Urothelium cell line (cell line): ENCODE results near the gene NEK2.
A peak's percentile ranks its signal among the peaks of the same experiment; 100 is the strongest.
"Not testable (repeated sequence)": the region's sequence is repeated elsewhere in the genome, so short reads cannot be mapped to it uniquely, and the experiment has no call there.

ENCODE experiments used
- DNase-seq: peaks from one replicate; pipeline ENCODE4 v3.0.0; 2011; ENCODE audit warnings: low spot score, mixed read lengths
- FAIRE-seq: peaks from 2 replicates; lab custom pipeline; 2011; peaks lifted over from hg19 to GRCh38; lab: Jason Lieb, UNC

NEK2 gene

GRCh38 chr1:211652371-211652770 lies 23.1 kb downstream of the NEK2 start:
- FAIRE-seq (no peak), DNase-seq (no peak)

GRCh38 chr1:211650904-211651303 lies 24.5 kb downstream of the NEK2 start:
- no peak for DNase-seq
- no peak for FAIRE-seq

GRCh38 chr1:211648980-211649934 lies 26.2 kb downstream of the NEK2 start:
- DNase-seq (no peak), FAIRE-seq (no peak)

GRCh38 chr1:211648336-211648735 lies 27.1 kb downstream of the NEK2 start:
- DNase-seq: peak; percentile 55
- FAIRE-seq: no peak

DNA sequence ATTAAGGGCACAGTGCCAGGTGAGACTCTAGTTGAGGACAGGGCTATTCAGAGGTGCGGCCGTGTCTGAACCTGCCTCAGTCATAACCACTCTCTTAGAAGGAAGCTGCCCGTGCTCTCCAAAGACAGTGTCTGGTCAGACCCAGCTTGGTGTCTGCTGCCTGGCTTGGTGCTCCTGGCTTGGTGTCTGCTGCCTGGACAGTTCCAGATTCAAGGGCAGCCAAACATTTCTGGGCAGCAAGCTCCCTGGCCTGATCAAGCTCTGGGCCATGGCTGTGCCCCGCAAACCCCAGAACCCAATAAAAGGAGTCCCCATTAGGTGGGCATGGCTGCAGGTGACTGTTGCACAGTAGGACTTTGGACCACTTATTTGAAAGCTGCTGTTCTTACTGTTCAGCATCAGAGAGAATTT lies 27.7 kb downstream of the NEK2 start:
- FAIRE-seq: no peak

DNA sequence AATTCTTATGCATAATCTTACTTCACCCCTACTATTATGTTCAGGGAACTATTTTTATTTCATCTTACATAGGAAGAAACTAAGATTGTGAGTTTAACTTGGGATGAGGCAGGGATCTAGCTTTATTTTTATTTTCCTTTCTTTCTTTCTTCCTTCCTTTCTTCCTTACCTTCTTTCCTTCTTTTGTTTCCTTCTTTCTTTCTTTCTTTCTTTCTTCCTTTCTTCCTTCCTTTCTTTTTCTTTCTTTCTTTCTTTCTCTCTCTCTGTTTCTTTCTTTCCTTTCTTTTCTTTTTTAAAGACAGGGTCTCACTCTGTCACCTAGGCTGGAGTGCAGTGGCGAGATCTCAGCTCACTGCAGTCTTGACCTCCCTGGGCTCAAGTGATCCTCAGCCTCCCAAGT lies 28.9 kb downstream of the NEK2 start:
- no peak for FAIRE-seq
- DNase-seq: no peak

More for the DNA sequence above, 27.7 kb downstream of the NEK2 start:
- DNase-seq: no peak

- not testable (repeated sequence) for FAIRE-seq, DNase-seq
Measured at GRCh38 chr1:211645601-211646000, 29.8 kb downstream of the NEK2 start.

DNA sequence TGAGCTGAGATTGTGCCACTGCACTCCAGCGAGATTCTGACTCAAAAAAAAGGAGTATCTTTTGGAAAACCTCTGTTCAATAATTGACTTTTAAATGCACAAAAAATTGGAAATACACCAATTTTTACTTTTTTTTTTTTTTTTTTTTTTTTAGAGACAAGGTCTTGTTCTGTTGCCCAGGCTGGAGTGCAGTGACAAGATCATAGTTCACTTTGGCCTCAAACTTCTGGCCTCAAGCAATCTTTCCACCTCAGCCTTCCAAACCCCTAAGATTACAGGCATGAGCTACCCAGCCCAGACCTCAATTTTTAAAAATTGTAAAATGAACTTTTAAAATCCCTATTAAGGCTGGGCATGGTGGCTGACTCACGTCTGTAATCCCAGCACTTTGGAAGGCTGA lies 30.8 kb downstream of the NEK2 start:
- no peak for FAIRE-seq
- DNase-seq: no peak

DNA sequence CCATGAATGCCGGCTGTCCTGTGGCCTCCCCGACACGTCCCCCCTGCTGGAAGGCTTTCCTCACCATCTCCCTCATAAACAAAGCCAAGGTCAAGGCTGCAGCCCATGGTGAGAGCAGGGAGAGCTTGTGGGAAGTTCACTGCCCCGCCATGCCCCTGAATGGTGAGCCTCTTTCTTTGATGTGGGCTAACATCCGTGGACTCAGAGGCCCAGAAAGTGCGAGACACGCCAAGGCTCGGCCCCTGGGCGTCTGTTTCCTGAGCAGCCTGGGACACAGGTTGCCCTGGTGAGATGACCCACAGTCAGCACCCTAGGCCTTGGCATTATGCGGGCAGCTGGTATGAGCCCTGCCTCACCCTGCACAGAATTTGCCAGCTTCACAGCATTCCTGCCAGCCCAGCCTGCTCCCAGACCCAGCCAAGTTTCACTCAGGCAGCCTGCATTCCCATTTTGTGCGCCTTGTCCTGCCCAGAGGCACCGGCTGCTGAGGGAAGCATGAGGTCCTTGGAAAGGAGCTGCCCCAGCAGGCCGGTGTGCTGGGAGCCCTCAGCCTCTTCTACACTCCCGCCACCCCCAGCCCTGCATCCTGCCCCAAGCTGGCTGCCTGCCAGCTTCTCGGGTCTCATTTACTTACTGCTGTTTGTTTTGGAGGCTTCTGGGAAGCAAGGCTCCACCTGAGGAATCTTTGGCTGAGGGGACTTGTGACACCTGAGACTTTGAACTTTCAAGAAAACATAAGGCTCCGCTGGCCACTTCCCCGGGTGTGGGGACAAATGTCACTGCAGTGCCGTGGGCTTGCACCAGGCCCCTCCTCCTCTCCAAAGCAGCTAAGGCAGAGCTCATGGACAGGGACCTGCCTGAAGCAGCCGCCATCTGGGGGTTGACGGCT lies 31.9 kb downstream of the NEK2 start:
- FAIRE-seq (no peak), DNase-seq (peak; percentile 66)

GRCh38 chr1:211642870-211643269 lies 32.6 kb downstream of the NEK2 start:
- FAIRE-seq: no peak
- DNase-seq: no peak

DNA sequence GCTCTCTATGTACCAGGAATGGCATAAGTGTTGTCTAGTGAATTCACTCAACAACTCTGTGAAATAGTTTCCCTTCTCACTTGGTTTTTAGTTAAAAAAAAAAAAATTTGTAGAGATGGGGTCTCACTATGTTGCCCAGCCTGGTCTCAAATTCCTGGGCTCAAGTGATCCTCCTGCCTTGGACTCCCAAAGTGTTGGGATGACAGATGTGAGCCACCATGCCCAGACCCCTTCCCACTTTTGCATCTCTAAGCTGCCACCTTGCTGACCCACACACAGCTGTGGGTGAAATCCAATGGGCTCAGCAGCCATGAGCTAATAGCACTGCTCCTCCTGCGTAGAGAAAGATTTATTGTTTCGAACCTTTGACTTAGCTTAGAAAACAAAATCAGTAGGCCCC lies 33.5 kb downstream of the NEK2 start:
- FAIRE-seq (no peak), DNase-seq (no peak)

DNA sequence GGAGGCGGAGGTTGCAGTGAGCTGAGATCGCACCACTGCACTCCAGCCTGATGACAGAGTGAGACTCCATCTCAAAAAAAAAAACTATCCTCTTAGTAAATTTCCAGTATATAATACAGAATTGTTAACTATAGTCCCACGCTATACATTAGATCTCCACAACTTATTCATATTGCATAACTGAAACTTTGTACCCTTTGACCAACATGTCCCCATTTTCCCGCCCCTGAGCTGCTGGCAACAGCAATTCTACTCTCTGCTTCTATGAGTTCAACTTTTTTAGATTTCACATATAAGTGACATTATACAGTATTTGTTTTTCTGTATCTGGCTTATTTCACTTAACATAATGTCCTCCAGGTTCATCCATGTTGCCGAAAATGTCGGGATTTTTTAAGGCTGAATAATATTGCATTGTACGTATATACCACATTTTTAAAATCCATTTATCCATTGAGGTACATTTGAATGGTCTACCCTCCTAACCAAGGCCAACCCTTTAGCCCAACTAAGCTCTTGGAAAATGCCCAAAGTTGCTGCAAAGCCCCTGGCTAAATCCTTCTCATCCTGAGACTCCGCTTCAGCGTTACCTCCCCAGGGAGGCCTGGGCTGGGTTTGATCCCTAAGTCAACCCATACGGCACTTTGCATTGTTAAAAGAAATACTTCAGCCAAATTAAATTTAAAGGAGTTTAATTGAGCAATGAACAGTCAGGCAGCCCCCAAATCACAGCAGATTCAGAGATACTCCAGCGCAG lies 34.2 kb downstream of the NEK2 start:
- DNase-seq (no peak), FAIRE-seq (no peak)

DNA sequence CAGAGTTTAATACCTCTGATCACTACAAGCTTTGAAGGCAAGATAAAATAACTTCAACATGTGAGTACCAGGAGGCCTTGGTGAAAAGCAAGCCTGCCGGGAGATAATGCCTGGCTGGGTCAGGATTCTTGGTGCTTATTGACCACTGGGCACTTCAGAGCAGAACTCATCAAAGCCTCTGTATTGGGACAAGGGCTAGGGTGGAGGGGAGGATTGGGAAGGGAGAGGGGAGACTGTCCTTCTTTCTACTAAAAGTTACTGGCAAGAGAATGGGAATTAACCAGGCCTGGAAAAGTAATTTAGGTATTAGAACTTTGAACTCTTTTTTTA lies 35.2 kb downstream of the NEK2 start:
- no peak for DNase-seq
- FAIRE-seq: no peak

DNA sequence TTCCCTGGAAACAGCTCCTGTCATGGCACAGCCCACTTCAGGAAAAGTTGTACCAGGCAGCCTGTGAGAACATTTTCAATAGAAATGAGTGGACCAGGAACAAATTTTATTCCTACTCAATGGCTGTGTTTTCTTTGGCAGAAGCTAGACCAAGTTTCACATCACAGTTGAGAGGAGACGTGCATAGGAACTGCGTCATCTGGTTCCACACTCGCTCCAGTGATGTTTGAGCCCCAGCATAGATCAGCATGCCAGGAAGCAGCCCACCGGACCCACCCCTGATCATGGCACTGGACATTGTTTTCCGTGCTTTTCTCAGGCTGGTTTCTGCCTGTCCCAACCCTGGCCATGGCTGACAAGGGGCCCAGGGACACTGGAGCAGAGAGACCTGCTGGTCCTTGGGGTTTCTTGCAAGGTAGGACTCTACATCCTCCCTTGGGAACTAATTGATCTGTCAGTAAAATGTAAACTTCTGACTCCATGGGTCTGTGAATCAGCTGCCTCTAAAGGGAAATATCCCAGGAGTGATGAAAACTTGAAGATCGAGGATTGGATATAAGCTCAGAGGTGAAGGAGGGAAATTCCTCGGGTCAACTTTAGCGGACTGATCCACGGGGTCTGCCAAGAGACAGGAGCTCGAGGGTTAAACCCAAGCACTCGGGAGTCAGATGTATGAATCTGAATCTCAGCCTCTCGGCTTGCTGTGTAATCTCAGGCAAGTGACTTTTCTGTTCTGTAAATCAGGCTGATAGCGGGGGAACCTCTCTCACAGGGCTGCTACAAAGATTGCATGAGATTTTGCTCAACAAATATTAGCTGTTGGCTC lies 35.7 kb downstream of the NEK2 start:
- FAIRE-seq (no peak), DNase-seq (peak; percentile 62)

DNA sequence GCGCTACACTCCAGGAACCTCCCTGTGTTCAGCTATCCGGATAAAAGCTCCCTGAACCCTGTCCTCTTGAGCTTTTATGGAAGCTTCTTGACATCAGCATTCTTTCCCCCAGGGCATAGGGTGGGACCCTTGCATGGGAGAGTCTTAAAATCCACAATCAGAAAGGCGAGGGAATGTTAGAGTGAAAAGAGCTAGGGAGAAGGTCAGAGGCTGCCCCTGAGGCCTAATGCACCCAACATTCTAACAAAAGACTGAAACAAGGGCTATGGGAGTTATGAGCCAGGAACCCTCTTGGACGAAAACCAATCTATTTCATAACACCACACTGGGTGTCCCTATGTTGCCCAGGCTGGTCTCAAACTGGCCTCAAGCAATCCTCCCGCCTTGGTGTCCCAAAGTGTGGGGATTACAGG lies 36.7 kb downstream of the NEK2 start:
- no peak for DNase-seq
- FAIRE-seq: no peak

- FAIRE-seq: no peak
- DNase-seq: no peak
Measured at GRCh38 chr1:211638246-211638645, 37.2 kb downstream of the NEK2 start.

- no peak for FAIRE-seq
- no peak for DNase-seq
Measured at GRCh38 chr1:211637066-211637465, 38.4 kb downstream of the NEK2 start.

DNA sequence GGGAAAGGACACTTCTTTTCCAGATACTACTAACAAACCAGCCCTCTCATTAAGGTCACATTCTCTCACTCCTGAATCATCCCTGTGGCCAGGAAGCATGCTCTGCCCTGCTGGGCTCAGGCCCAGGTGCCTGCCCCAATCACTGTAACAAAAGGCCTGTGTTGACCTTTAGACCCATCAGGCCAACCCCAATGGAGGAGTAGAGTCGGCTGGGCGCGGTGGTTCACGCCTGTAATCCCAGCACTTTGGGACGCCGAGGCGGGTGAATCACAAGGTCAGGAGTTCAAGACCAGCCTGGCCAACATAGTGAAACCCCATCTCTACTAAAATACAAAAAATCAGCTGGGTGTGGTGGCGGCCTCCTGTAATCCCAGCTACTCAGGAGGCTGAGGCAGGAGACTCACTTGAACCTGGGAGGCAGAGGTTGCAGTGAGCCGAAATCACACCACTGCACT lies 38.8 kb downstream of the NEK2 start:
- DNase-seq: peak; percentile 41
- FAIRE-seq: not testable (repeated sequence)

DNA sequence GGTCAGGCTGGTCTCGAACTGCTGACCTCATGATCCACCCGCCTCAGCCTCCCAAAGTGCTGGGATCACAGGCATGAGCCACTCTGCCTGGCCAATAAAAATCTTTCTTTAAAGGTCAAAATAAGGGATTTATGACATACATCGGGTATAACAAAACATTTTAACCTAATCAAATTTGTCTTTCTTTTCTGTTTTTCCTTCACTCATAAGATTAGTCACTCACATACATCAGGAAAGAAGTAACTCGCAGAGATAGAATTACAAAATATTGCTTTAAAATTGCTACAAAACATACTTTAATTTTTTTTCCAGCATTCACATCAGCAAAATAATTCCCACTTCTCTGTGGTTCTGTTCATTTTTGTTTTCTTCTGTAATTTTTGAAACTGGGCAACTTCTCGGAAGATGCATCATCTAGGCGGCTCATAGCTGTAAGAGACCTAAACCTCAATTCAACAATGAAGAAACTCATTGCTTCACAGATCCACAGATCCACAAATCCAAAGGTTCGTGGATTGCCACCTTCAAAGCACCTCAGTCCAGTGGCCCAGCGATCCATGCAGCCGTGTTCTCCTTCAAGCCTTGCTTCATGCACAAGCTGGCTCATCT lies 39.7 kb downstream of the NEK2 start:
- no peak for FAIRE-seq
- no peak for DNase-seq

DNA sequence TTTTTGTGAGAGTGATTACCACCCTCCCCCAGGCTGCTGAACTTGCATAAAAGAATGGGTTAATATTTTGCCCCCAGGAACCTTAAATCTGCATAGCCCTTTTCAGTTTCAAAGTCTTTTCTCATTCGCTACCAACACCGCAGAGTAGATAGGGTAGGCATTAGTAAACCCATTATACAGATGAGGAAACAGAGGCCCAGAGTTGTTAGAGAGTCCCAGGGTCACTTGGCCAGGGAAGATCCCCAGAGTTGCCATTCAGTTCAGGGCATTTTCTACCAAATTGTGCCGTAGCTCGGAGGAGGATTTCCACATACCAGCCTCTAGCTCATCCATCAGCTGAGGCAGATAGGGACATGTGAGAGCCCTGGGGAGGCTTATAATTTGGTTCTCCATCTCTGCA lies 40.5 kb downstream of the NEK2 start:
- FAIRE-seq: no peak
- no peak for DNase-seq
